Activated CD4-positive, alpha-beta T cell treated with anti-CD3 and anti-CD28 coated beads, Interleukin-10, Interleukin-2, amounts not matched to agents 100 ng/mL and 50 ng/mL, durations not matched to agents 16 hours and 8 hours (primary cell): ENCODE data around the gene GLUL.
A peak's percentile ranks its signal among the peaks of the same experiment; 100 is the strongest.
"Not testable (repeated sequence)": the region's sequence is repeated elsewhere in the genome, so short reads cannot be mapped to it uniquely, and the experiment has no call there.

Experiments used
- DNase-seq: peaks from one replicate; pipeline ENCODE4 v3.0.0-alpha.2; 2020

Gene GLUL

GRCh38 chr1:182392050-182393028 is 749 bp upstream of the GLUL start:
- DNase-seq = peak; percentile 14

GRCh38 chr1:182391028-182391361 is 595 bp downstream of the GLUL start:
- DNase-seq = no peak

GRCh38 chr1:182389619-182390047 is 2.0 kb downstream of the GLUL start:
- DNase-seq = peak; percentile 56

GRCh38 chr1:182388392-182389134 is 3.0 kb downstream of the GLUL start:
- DNase-seq = no peak

- DNase-seq = no peak
Measured at GRCh38 chr1:182387566-182387965, 4.0 kb downstream of the GLUL start.

- DNase-seq = no peak
Measured at GRCh38 chr1:182386980-182387379, 4.6 kb downstream of the GLUL start.

GRCh38 chr1:182385885-182386853 is 5.4 kb downstream of the GLUL start:
- no peak for DNase-seq

GRCh38 chr1:182384387-182384960 is 7.1 kb downstream of the GLUL start:
- DNase-seq = no peak

GRCh38 chr1:182383934-182384333 is 7.7 kb downstream of the GLUL start:
- no peak for DNase-seq

- no peak for DNase-seq
Measured at GRCh38 chr1:182383037-182383661, 8.4 kb downstream of the GLUL start.

GRCh38 chr1:182381962-182382819 is 9.4 kb downstream of the GLUL start:
- DNase-seq = no peak

- DNase-seq = no peak
Measured at GRCh38 chr1:182380199-182380598, 11.4 kb downstream of the GLUL start.

- DNase-seq = not testable (repeated sequence)
Measured at GRCh38 chr1:182379781-182380180, 11.8 kb downstream of the GLUL start.

GRCh38 chr1:182376936-182377574 is 14.5 kb downstream of the GLUL start:
- DNase-seq = no peak

GRCh38 chr1:182374101-182374834 is 17.3 kb downstream of the GLUL start:
- no peak for DNase-seq

GRCh38 chr1:182370532-182370931 is 21.1 kb downstream of the GLUL start:
- no peak for DNase-seq

GRCh38 chr1:182368903-182369302 is 22.7 kb downstream of the GLUL start:
- DNase-seq = no peak

- no peak for DNase-seq
Measured at GRCh38 chr1:182368358-182368757, 23.2 kb downstream of the GLUL start.

- DNase-seq = no peak
Measured at GRCh38 chr1:182367926-182368325, 23.7 kb downstream of the GLUL start.

GRCh38 chr1:182366596-182366995 is 25.0 kb downstream of the GLUL start:
- no peak for DNase-seq
